SK-N-MC (cell line): ENCODE data around the gene VTCN1.

Source experiments
- EZH2 ChIP-seq: fragments of 200-600 bp; sonication (generic); IDR thresholded peaks from one replicate; pipeline ENCODE4 v1.6.1; 2017; ENCODE audit warnings: antibody characterized with exemption
- POLR2AphosphoS5 ChIP-seq: IDR thresholded peaks from 2 replicates; pipeline ENCODE4 v1.6.1; 2012; ENCODE audit warnings: mild to moderate bottlenecking, low read depth, low read length, borderline replicate concordance

- TF ChIP-seq EZH2, result no peak
- no peak for TF ChIP-seq POLR2AphosphoS5
These were observed 75.4 kb downstream of the VTCN1 start for GRCh38 chr1:117135329-117135728.
